Subcutaneous preadipocyte (primary cell): ENCODE results near the gene MAPK1IP1L. TPM values are rescaled to one million over a fixed set of nuclear protein-coding genes. Genes with fewer than 3 reads are reported as not detected.

ENCODE experiments used
- total RNA-seq: library from RNA; depleted of rRNA; stranded (reverse); fragments of >200 nt; gene quantifications from 2 replicates; pipeline ENCODE4 v1.2.3, GENCODE V29; 2012

The MAPK1IP1L gene
- 44.4 and 47.8 TPM in 2 replicates for total RNA-seq

DNA sequence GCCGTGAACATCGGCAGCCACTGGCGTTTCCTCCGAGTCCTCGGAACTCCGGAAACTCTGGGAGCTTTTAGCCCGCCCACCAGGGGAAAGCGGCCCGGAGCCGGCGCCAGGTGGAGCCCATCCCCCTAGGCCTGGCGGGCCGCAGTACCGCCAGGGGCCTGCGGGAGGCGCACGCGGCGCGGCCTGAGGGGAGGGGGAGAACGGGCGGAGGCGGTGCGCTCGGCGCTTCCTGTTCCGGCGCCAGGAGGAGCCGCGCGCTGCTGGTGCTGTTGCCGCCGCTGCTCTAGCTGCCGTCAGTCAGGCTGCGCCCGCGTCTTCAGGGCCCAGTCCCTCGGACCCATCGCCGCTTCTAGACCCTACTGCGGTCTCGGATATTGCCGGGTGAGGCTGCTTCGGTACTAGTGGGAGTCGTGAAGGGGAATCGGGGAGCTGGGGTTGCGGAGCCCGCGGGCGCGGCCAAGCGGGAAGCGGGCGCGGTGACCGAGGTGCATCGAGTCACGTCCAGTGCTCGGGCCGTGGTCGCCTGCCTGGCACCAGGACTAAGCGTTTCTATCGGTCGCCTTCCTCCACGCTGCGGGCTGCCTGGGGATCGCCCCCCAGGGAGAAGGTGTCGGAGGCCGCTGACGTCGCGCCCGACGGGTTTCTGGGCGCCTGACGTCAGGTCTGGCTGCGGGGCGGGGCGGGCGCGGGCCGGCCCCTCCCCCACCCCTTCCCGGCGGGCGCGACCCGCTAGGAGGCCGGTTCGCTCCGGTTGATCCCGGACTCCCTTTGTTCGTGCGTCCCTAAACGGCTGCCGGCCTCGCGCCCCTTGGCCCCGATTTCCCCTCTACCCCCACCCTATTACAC lies at the start of gene MAPK1IP1L:
TSS of gene MAPK1IP1L (plus strand) at position 225 of the 846 bp plus-strand sequence. CDS start 10,037 bp downstream, outside the sequence.

DNA sequence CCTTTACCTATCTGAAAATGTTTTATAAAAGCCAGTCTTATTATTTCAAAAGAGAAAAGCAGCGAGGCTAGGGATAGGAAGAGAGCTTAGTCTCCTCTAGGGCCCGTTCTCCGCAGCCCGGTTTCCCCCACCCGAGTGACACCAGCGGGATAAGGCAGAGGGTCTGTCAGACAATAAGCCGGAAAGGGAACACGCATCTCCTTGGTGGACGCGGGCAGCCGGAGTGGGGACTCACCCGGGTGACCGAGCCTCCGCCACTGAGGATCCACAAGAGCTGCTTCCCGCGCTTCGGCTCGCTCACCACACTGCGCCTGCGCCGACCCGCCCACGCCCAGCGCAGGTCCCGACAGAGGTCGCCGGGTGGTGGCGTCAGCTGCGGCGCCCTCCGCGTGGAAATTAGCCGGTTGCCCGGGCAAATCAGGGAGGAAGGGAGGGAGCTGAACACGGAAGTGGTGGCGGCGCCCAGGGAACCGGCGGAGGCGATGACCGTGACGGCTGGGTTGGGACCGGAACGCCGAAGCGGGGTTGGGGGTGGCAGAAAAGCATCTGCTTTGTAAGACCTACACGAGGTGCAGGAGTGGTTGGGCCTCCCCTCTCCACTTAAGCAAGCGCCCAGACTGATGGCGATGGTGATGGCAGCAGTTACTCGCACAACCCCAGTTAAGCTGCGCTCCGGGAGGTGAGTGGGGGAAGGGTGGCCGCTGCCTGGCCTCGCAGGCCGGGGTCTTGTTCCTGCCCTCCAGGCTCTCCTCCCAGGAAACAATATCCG lies 24.5 kb upstream of the MAPK1IP1L start, which contains the start of the genes SOCS4 and WDHD1:
TSS of gene SOCS4 (plus strand) at position 444 of the 769 bp plus-strand sequence. CDS start 15,806 bp downstream, outside the sequence.
TSS of gene WDHD1 (minus strand) at position 307 of the 769 bp plus-strand sequence. CDS start 312 bp downstream, outside the sequence.

Other genes starting within 250 kb of the MAPK1IP1L start
- 0.73 and 1.2 TPM in 2 replicates for gene GCH1, start 148.8 kb upstream of the MAPK1IP1L start, total RNA-seq
- gene WDHD1, start 24.5 kb upstream of the MAPK1IP1L start, total RNA-seq, result 14.3 and 22.9 TPM in 2 replicates
- gene SOCS4, start 24.4 kb upstream of the MAPK1IP1L start, total RNA-seq, result 10.3 and 15.8 TPM in 2 replicates
- gene LGALS3, start 77.6 kb downstream of the MAPK1IP1L start, total RNA-seq, result 256 and 292 TPM in 2 replicates
- gene DLGAP5, start 139.9 kb downstream of the MAPK1IP1L start, total RNA-seq, result 33.8 and 44.4 TPM in 2 replicates
- gene FBXO34, start 219.8 kb downstream of the MAPK1IP1L start, total RNA-seq, result 15.4 and 21.7 TPM in 2 replicates